GM19099 (cell line): ENCODE results near the gene YJU2.

Source experiments
- POLR2A ChIP-seq: IDR thresholded peaks from 3 replicates; pipeline ENCODE4 v1.6.1; 2011; ENCODE audit warnings: low read depth; ENCODE audit not compliant: insufficient read length; ENCODE audit errors: extremely low read depth

Gene YJU2

GRCh38 chr19:4217429-4218264 is 29.2 kb upstream of the YJU2 start:
- no peak for TF ChIP-seq POLR2A

GRCh38 chr19:4220188-4220587 is 26.7 kb upstream of the YJU2 start:
- no peak for TF ChIP-seq POLR2A

GRCh38 chr19:4224470-4224869 is 22.4 kb upstream of the YJU2 start:
- TF ChIP-seq POLR2A, result no peak

- no peak for TF ChIP-seq POLR2A
These were observed 21.0 kb upstream of the YJU2 start for GRCh38 chr19:4225885-4226284.

GRCh38 chr19:4227771-4228170 is 19.1 kb upstream of the YJU2 start:
- no peak for TF ChIP-seq POLR2A

GRCh38 chr19:4228765-4229178 is 18.1 kb upstream of the YJU2 start:
- no peak for TF ChIP-seq POLR2A

- peak; percentile 70 for TF ChIP-seq POLR2A
These were observed 17.5 kb upstream of the YJU2 start, which contains the start of gene EBI3 for GRCh38 chr19:4229179-4229931. Gene EBI3, plus strand, starts transcription at chr19:4229523. Its CDS starts 28 bp downstream, at chr19:4229551.

- peak; percentile 43 for TF ChIP-seq POLR2A
These were observed 14.1 kb upstream of the YJU2 start for GRCh38 chr19:4232614-4233281.

GRCh38 chr19:4233282-4233853 is 13.5 kb upstream of the YJU2 start:
- peak; percentile 36 for TF ChIP-seq POLR2A

GRCh38 chr19:4234142-4234861 is 12.6 kb upstream of the YJU2 start:
- no peak for TF ChIP-seq POLR2A

GRCh38 chr19:4234862-4235201 is 12.0 kb upstream of the YJU2 start:
- TF ChIP-seq POLR2A, result no peak

GRCh38 chr19:4238831-4239230 is 8.0 kb upstream of the YJU2 start:
- no peak for TF ChIP-seq POLR2A

GRCh38 chr19:4241824-4242430 is 5.0 kb upstream of the YJU2 start:
- no peak for TF ChIP-seq POLR2A

GRCh38 chr19:4256563-4256962 is 9.7 kb downstream of the YJU2 start:
- no peak for TF ChIP-seq POLR2A
